Right lobe of liver (tissue), 6 donors: Measurements from ENCODE around the gene CDH6. TPM values are rescaled to one million over a fixed set of nuclear protein-coding genes. Genes with fewer than 3 reads are reported as not detected.

Experiments
- ATAC-seq, 4 donors: fragments of 200-7000 bp; cut with Tn5 transposase; one replicate each; pipeline ENCODE4 v1.9.1; 2020; ENCODE audit warnings: mild to moderate bottlenecking in 4 of 4, moderate library complexity in 4 of 4
- DNase-seq, 3 donors: peaks; one replicate each; pipeline ENCODE4 v3.0.0-alpha.2; 2020
- H3K27ac ChIP-seq, 3 donors: fragments of 200-600 bp; one replicate each; pipeline ENCODE4 v1.8.0; 2022
- H3K27me3 ChIP-seq, 2 donors: fragments of 200-600 bp; one replicate each; pipeline ENCODE4 v1.8.0; 2022
- H3K36me3 ChIP-seq, 4 donors: fragments of 200-600 bp; sonication (generic) in 1 of 4; one replicate each; pipeline versions ENCODE4 v1.5.1 to v1.8.0; 2017 to 2022; ENCODE audit warnings: control low read depth in 1 of 4
- H3K4me1 ChIP-seq, 4 donors: fragments of 200-600 bp; sonication (generic) in 1 of 4; one replicate each; pipeline versions ENCODE4 v1.5.1 to v1.8.0; 2017 to 2022; ENCODE audit warnings: control low read depth in 1 of 4
- H3K4me3 ChIP-seq, 3 donors: fragments of 200-600 bp; one replicate each; pipeline ENCODE4 v1.8.0; 2022
- H3K9me3 ChIP-seq, 4 donors: fragments of 200-600 bp; sonication (generic) in 1 of 4; one replicate each; pipeline versions ENCODE4 v1.5.1 to v1.8.0; 2017 to 2022; ENCODE audit warnings: control low read depth in 1 of 4
- CTCF ChIP-seq, 4 donors: fragments of 200-600 bp in 3 of 4; fragments of 450-650 bp in 1 of 4; IDR thresholded peaks; one replicate each; pipeline versions ENCODE4 v1.5.1 to v1.8.0; 2016 to 2022; ENCODE audit warnings: antibody characterized with exemption in 4 of 4, mild to moderate bottlenecking in 2 of 4
- POLR2A ChIP-seq: fragments of 450-650 bp; IDR thresholded peaks from one replicate; pipeline ENCODE4 v1.6.1; 2017; ENCODE audit warnings: antibody characterized with exemption, mild to moderate bottlenecking
- WGBS: methylation state at CpG from one replicate; pipeline ENCODE4 v1.1.6; 2018; ENCODE audit warnings: low coverage, low lambda C conversion rate; ENCODE audit not compliant: insufficient coverage; ENCODE audit errors: missing lambda C conversion rate; 5-methylcytosine and 5-hydroxymethylcytosine counted together
- intact Hi-C, 2 donors: fragments of 100-400 bp; cut with DNase I; formaldehyde crosslinking; loops; one replicate each; pipeline versions ENCODE4 v1.11.2 to v1.14.1; 2022
- total RNA-seq, 6 experiments: library from RNA; depleted of rRNA in 2 of 6; stranded (reverse); fragments of >200 nt in 2 of 6; fragmentation: NEBNext Ultra II Directional in 3 of 6; extraction: Animal tissue kit (Norgen Biotek cat#: 25700) in 3 of 6; gene quantifications; one replicate each; pipeline versions ENCODE4 v1.1.0 to v1.2.4, GENCODE V29; 2016 to 2023
- donor health status: DM: no; HTN: yes; CAD: no.
- donor health status: DM: no; HTN: no; CAD: no.
- donor health status: DM: no; HTN: no; CAD: no.
- donor health status: DM: no; HTN: yes; CAD: no.
- donor health status: DM: no; HTN: yes; CAD: no.

CDH6 gene
- total RNA-seq, 6 experiments from 2014 or later = 0.49 to 1.8 (median 0.74) TPM

- H3K27ac ChIP-seq = no peak overlapping the region
- no peaks in the 10 kb centered on the region for H3K27me3 ChIP-seq
- ATAC-seq (no peak), DNase-seq (no peak)
- no peaks in the 10 kb centered on the region for H3K9me3 ChIP-seq
- H3K36me3 ChIP-seq = no peaks in the 10 kb centered on the region
- 61% methylated on average over 5 of the region's 5 CpGs for whole genome bisulfite sequencing
- intact Hi-C loops = no loop called here
- H3K4me1 ChIP-seq = no peaks in the 10 kb centered on the region
- TF ChIP-seq CTCF (IDR thresholded peaks at IDR 0.05) (no peak), POLR2A (no peak)
- H3K4me3 ChIP-seq = no peak overlapping the region
Measured at GRCh38 chr5:31301833-31302232, 108.3 kb downstream of the CDH6 start.

GRCh38 chr5:31303688-31304087 lies 110.2 kb downstream of the CDH6 start:
- Histone ChIP-seq H3K4me1 (no peaks in the 10 kb centered on the region), H3K4me3 (no peak overlapping the region), H3K36me3 (no peaks in the 10 kb centered on the region), H3K27ac (no peak overlapping the region), H3K27me3 (no peaks in the 10 kb centered on the region), H3K9me3 (no peaks in the 10 kb centered on the region)
- TF ChIP-seq CTCF (IDR thresholded peaks at IDR 0.05) (no peak), POLR2A (no peak)
- WGBS = 71% methylated on average over 5 of the region's 5 CpGs
- DNase-seq = no peak
- ATAC-seq = no peak
- intact Hi-C loops = no loop called here

- Histone ChIP-seq H3K36me3 (no peaks in the 10 kb centered on the region), H3K4me3 (no peak overlapping the region), H3K27ac (no peak overlapping the region), H3K9me3 (no peaks in the 10 kb centered on the region), H3K4me1 (no peaks in the 10 kb centered on the region), H3K27me3 (no peaks in the 10 kb centered on the region)
- no peak for TF ChIP-seq POLR2A
- no peak for TF ChIP-seq CTCF (IDR thresholded peaks at IDR 0.05)
- WGBS = 69% methylated on average over 8 of the region's 13 CpGs
- DNase-seq (no peak), ATAC-seq (peak in 1 of 4 donors; percentile 22)
- intact Hi-C loops = no loop called here
Measured at GRCh38 chr5:31317665-31318064, 124.2 kb downstream of the CDH6 start.

- no peaks in the 10 kb centered on the region for H3K27me3 ChIP-seq
- no peak overlapping the region for H3K27ac ChIP-seq
- WGBS = 39% methylated on average over 4 of the region's 4 CpGs
- intact Hi-C loops = no loop called here
- DNase-seq (no peak), ATAC-seq (no peak)
- no peak overlapping the region for H3K4me3 ChIP-seq
- H3K9me3 ChIP-seq = no peaks in the 10 kb centered on the region
- no peaks in the 10 kb centered on the region for H3K4me1 ChIP-seq
- no peak for TF ChIP-seq POLR2A
- TF ChIP-seq CTCF (IDR thresholded peaks at IDR 0.05) = no peak
- H3K36me3 ChIP-seq = no peaks in the 10 kb centered on the region
Measured at GRCh38 chr5:31319335-31319734, 125.8 kb downstream of the CDH6 start.

GRCh38 chr5:31322946-31323345 lies 129.5 kb downstream of the CDH6 start:
- intact Hi-C loops = no loop called here
- Histone ChIP-seq H3K9me3 (no peaks in the 10 kb centered on the region), H3K27me3 (no peaks in the 10 kb centered on the region), H3K4me1 (no peaks in the 10 kb centered on the region), H3K27ac (no peak overlapping the region), H3K36me3 (no peaks in the 10 kb centered on the region), H3K4me3 (no peak overlapping the region)
- 56% methylated on average over 6 of the region's 18 CpGs for WGBS
- no peak for DNase-seq
- no peak for TF ChIP-seq CTCF (IDR thresholded peaks at IDR 0.05)
- TF ChIP-seq POLR2A = no peak
- ATAC-seq = no peak
